T-helper 1 cell treated with Interleukin-12 subunit alpha and Interleukin-12 subunit beta and Interleukin-4 antibody, amounts not matched to agents 30 μg/mL and 1 μg/mL, for 36 hours (primary cell): ENCODE data around the gene LRRTM3.

ENCODE experiments used
- H3K27ac Mint-ChIP-seq: one replicate; pipeline ENCODE4 v1.8.0; 2021; ENCODE audit warnings: mild to moderate bottlenecking, mixed read lengths
- H3K27me3 Mint-ChIP-seq: one replicate; pipeline ENCODE4 v1.8.0; 2021; ENCODE audit warnings: low read depth, mixed read lengths
- H3K36me3 Mint-ChIP-seq: one replicate; pipeline ENCODE4 v1.8.0; 2021; ENCODE audit warnings: low read depth, mixed read lengths
- H3K4me1 Mint-ChIP-seq: one replicate; pipeline ENCODE4 v1.8.0; 2021; ENCODE audit warnings: low read depth, mixed read lengths
- H3K4me3 Mint-ChIP-seq: one replicate; pipeline ENCODE4 v1.8.0; 2021; ENCODE audit warnings: mild to moderate bottlenecking, moderate library complexity, mixed read lengths
- H3K9me3 Mint-ChIP-seq: one replicate; pipeline ENCODE4 v1.8.0; 2021; ENCODE audit warnings: mixed read lengths

The LRRTM3 gene

GRCh38 chr10:67095531-67095930 lies 169.7 kb downstream of the LRRTM3 start:
- Mint-ChIP-seq H3K4me3 (no peak overlapping the region), H3K4me1 (no peaks in the 10 kb centered on the region), H3K27ac (no peak overlapping the region), H3K9me3 (no peaks in the 10 kb centered on the region), H3K36me3 (no peaks in the 10 kb centered on the region), H3K27me3 (no peaks in the 10 kb centered on the region)

- Mint-ChIP-seq H3K27me3 (no peaks in the 10 kb centered on the region), H3K4me3 (no peak overlapping the region), H3K36me3 (no peaks in the 10 kb centered on the region), H3K4me1 (no peaks in the 10 kb centered on the region), H3K27ac (no peak overlapping the region), H3K9me3 (no peaks in the 10 kb centered on the region)
Measured at GRCh38 chr10:67098461-67098860, 172.6 kb downstream of the LRRTM3 start.

- Mint-ChIP-seq H3K4me3 (no peak overlapping the region), H3K27me3 (no peaks in the 10 kb centered on the region), H3K9me3 (no peaks in the 10 kb centered on the region), H3K36me3 (no peaks in the 10 kb centered on the region), H3K27ac (no peak overlapping the region), H3K4me1 (no peaks in the 10 kb centered on the region)
Measured at GRCh38 chr10:67100951-67101350, 175.1 kb downstream of the LRRTM3 start.

- no peaks in the 10 kb centered on the region for H3K27me3 Mint-ChIP-seq
- no peaks in the 10 kb centered on the region for H3K9me3 Mint-ChIP-seq
Measured at GRCh38 chr10:67107670-67108069, 181.8 kb downstream of the LRRTM3 start.

GRCh38 chr10:67110286-67110685 lies 184.4 kb downstream of the LRRTM3 start:
- Mint-ChIP-seq H3K4me1 (no peaks in the 10 kb centered on the region), H3K27ac (no peak overlapping the region), H3K4me3 (no peak overlapping the region), H3K27me3 (no peaks in the 10 kb centered on the region), H3K36me3 (no peaks in the 10 kb centered on the region), H3K9me3 (no peaks in the 10 kb centered on the region)

More at GRCh38 chr10:67107670-67108069, 181.8 kb downstream of the LRRTM3 start:
- Mint-ChIP-seq H3K36me3 (no peaks in the 10 kb centered on the region), H3K27ac (no peak overlapping the region), H3K4me1 (no peaks in the 10 kb centered on the region), H3K4me3 (no peak overlapping the region)

GRCh38 chr10:67112765-67113164 lies 186.9 kb downstream of the LRRTM3 start:
- H3K27me3 Mint-ChIP-seq, result no peaks in the 10 kb centered on the region
- no peaks in the 10 kb centered on the region for H3K36me3 Mint-ChIP-seq
- no peak overlapping the region for H3K27ac Mint-ChIP-seq
- no peak overlapping the region for H3K4me3 Mint-ChIP-seq
- no peaks in the 10 kb centered on the region for H3K4me1 Mint-ChIP-seq
- H3K9me3 Mint-ChIP-seq, result no peaks in the 10 kb centered on the region

GRCh38 chr10:67114945-67115344 lies 189.1 kb downstream of the LRRTM3 start:
- Mint-ChIP-seq H3K4me3 (no peak overlapping the region), H3K27ac (no peak overlapping the region), H3K27me3 (no peaks in the 10 kb centered on the region), H3K36me3 (no peaks in the 10 kb centered on the region), H3K4me1 (no peaks in the 10 kb centered on the region), H3K9me3 (no peaks in the 10 kb centered on the region)

GRCh38 chr10:67115972-67116371 lies 190.1 kb downstream of the LRRTM3 start:
- Mint-ChIP-seq H3K9me3 (no peaks in the 10 kb centered on the region), H3K4me3 (no peak overlapping the region), H3K27me3 (no peaks in the 10 kb centered on the region), H3K36me3 (no peaks in the 10 kb centered on the region), H3K4me1 (no peaks in the 10 kb centered on the region), H3K27ac (no peak overlapping the region)

- no peak overlapping the region for H3K4me3 Mint-ChIP-seq
Measured at GRCh38 chr10:67119651-67120050, 193.8 kb downstream of the LRRTM3 start.

GRCh38 chr10:67127441-67127840 lies 201.6 kb downstream of the LRRTM3 start:
- Mint-ChIP-seq H3K4me3 (no peak overlapping the region), H3K27ac (no peak overlapping the region), H3K36me3 (no peaks in the 10 kb centered on the region), H3K27me3 (no peaks in the 10 kb centered on the region), H3K9me3 (no peaks in the 10 kb centered on the region), H3K4me1 (no peaks in the 10 kb centered on the region)

More at GRCh38 chr10:67119651-67120050, 193.8 kb downstream of the LRRTM3 start:
- Mint-ChIP-seq H3K27me3 (no peaks in the 10 kb centered on the region), H3K27ac (no peak overlapping the region), H3K4me1 (no peaks in the 10 kb centered on the region), H3K9me3 (no peaks in the 10 kb centered on the region), H3K36me3 (no peaks in the 10 kb centered on the region)

GRCh38 chr10:67140641-67141040 lies 214.8 kb downstream of the LRRTM3 start:
- no peaks in the 10 kb centered on the region for H3K27me3 Mint-ChIP-seq
- no peak overlapping the region for H3K4me3 Mint-ChIP-seq
- H3K36me3 Mint-ChIP-seq, result no peaks in the 10 kb centered on the region
- H3K4me1 Mint-ChIP-seq, result no peaks in the 10 kb centered on the region
- H3K9me3 Mint-ChIP-seq, result no peaks in the 10 kb centered on the region
- no peak overlapping the region for H3K27ac Mint-ChIP-seq

GRCh38 chr10:67141300-67141699 lies 215.5 kb downstream of the LRRTM3 start:
- Mint-ChIP-seq H3K27ac (no peak overlapping the region), H3K4me3 (no peak overlapping the region), H3K9me3 (no peaks in the 10 kb centered on the region), H3K27me3 (no peaks in the 10 kb centered on the region), H3K4me1 (no peaks in the 10 kb centered on the region), H3K36me3 (no peaks in the 10 kb centered on the region)

GRCh38 chr10:67144530-67144929 lies 218.7 kb downstream of the LRRTM3 start:
- Mint-ChIP-seq H3K4me1 (no peaks in the 10 kb centered on the region), H3K27ac (no peak overlapping the region), H3K9me3 (no peaks in the 10 kb centered on the region), H3K36me3 (no peaks in the 10 kb centered on the region), H3K27me3 (no peaks in the 10 kb centered on the region), H3K4me3 (no peak overlapping the region)
